SK-N-SH (cell line): ENCODE data around the gene DCTN3. TPM values are rescaled to one million over a fixed set of nuclear protein-coding genes. Genes with fewer than 3 reads are reported as not detected.

ENCODE experiments used
- polyA plus RNA-seq, 3 experiments: library from polyadenylated mRNA; depleted of rRNA; stranded (reverse); fragments of >200 nt; gene quantifications; 2 replicates each; pipeline ENCODE4 v1.2.3, GENCODE V29; 2012
- small RNA-seq, 7 experiments: library from RNA; depleted of rRNA; stranded (forward); fragments of <200 nt; gene quantifications; one replicate each; pipeline ENCODE3, GENCODE V24; 2012

The DCTN3 gene
- polyA plus RNA-seq, 1 of the 3 experiments (the other 2 are of a cell fraction): 300 TPM

Small RNA genes lying within 50 kb of the gene (small RNA-seq; reads per million reads assigned to genes)
- gene CCL27: 0 reads per million in 7 experiments

Other genes with a start within 250 kb of the DCTN3 start
- gene MYORG, start 243.6 kb downstream of the DCTN3 start, polyA plus RNA-seq (2012; rRNA removed): 0.97 and 1.1 TPM in 2 replicates
- 15.7 and 18.5 TPM in 2 replicates for gene FAM219A, start 161.9 kb downstream of the DCTN3 start, polyA plus RNA-seq (2012; rRNA removed)
- 0.46 and 0.55 TPM in 2 replicates for gene DNAI1, start 161.7 kb downstream of the DCTN3 start, polyA plus RNA-seq (2012; rRNA removed)
- gene ENHO, start 97.5 kb downstream of the DCTN3 start, polyA plus RNA-seq (2012; rRNA removed): 1.2 and 1.5 TPM in 2 replicates
- 1.8 and 3.7 TPM in 2 replicates for gene CNTFR, start 30.8 kb downstream of the DCTN3 start, polyA plus RNA-seq (2012; rRNA removed)
- gene RPP25L, start 8.4 kb downstream of the DCTN3 start, polyA plus RNA-seq (2012; rRNA removed): 46.3 and 47.6 TPM in 2 replicates
- gene ARID3C, start 8.6 kb upstream of the DCTN3 start, polyA plus RNA-seq (2012; rRNA removed): 0.08 and 0.11 TPM in 2 replicates
- gene SIGMAR1, start 17.3 kb upstream of the DCTN3 start, polyA plus RNA-seq (2012; rRNA removed): 73.7 and 79.0 TPM in 2 replicates
- 45.9 and 49.1 TPM in 2 replicates for gene GALT, start 26.2 kb upstream of the DCTN3 start, polyA plus RNA-seq (2012; rRNA removed)
- gene IL11RA, start 31.7 kb upstream of the DCTN3 start, polyA plus RNA-seq (2012; rRNA removed): 16.5 and 20.8 TPM in 2 replicates
- gene CCL27, start 42.2 kb upstream of the DCTN3 start, polyA plus RNA-seq (2012; rRNA removed): 0.10 TPM in 1 of 2 replicates, not detected in the other
- gene CCL19, start 70.8 kb upstream of the DCTN3 start, polyA plus RNA-seq (2012; rRNA removed): not detected in 2 replicates
- not detected in 2 replicates for gene CCL21, start 89.6 kb upstream of the DCTN3 start, polyA plus RNA-seq (2012; rRNA removed)